GM23248 (cell line): ENCODE data around the gene BTG1. TPM values are rescaled to one million over a fixed set of nuclear protein-coding genes. Genes with fewer than 3 reads are reported as not detected.

Experiments used
- DNase-seq: peaks from one replicate; pipeline ENCODE4 v3.0.0-alpha.2; 2015
- H2AFZ ChIP-seq: fragments of 200-600 bp; sonication (generic); 2 replicates; pipeline ENCODE4 v1.6.1; 2016; ENCODE audit warnings: antibody characterized with exemption
- H3F3A ChIP-seq: fragments of 200-600 bp; sonication (generic); 2 replicates; pipeline ENCODE4 v1.6.1; 2016; ENCODE audit warnings: mild to moderate bottlenecking, antibody characterized with exemption, mixed run types; ENCODE audit not compliant: insufficient read depth
- H3K27ac ChIP-seq: fragments of 200-600 bp; sonication (generic); 2 replicates; pipeline ENCODE4 v1.5.1; 2016; ENCODE audit warnings: mild to moderate bottlenecking
- H3K27me3 ChIP-seq: fragments of 200-600 bp; sonication (generic); replicated peaks from 2 replicates; pipeline ENCODE4 v1.6.1; 2016; ENCODE audit warnings: mild to moderate bottlenecking; ENCODE audit not compliant: insufficient read depth
- H3K36me3 ChIP-seq: fragments of 200-600 bp; sonication (generic); 2 replicates; pipeline ENCODE4 v1.6.1; 2016; ENCODE audit warnings: low read depth, mild to moderate bottlenecking
- H3K4me1 ChIP-seq: fragments of 200-600 bp; sonication (generic); 2 replicates; pipeline ENCODE4 v1.6.1; 2016; ENCODE audit warnings: mild to moderate bottlenecking; ENCODE audit not compliant: insufficient read depth
- H3K4me2 ChIP-seq: fragments of 200-600 bp; sonication (generic); one replicate; pipeline ENCODE4 v1.6.1; 2016; ENCODE audit warnings: mild to moderate bottlenecking; ENCODE audit not compliant: unreplicated experiment
- H3K4me3 ChIP-seq: fragments of 200-600 bp; sonication (generic); 2 replicates; pipeline ENCODE4 v1.5.1; 2016; ENCODE audit warnings: mild to moderate bottlenecking
- H3K79me2 ChIP-seq: fragments of 200-600 bp; sonication (generic); 2 replicates; pipeline ENCODE4 v1.6.1; 2016; ENCODE audit warnings: mild to moderate bottlenecking; ENCODE audit not compliant: insufficient read depth
- H3K9ac ChIP-seq: fragments of 200-600 bp; sonication (generic); 2 replicates; pipeline ENCODE4 v1.6.1; 2016; ENCODE audit warnings: mild to moderate bottlenecking
- H3K9me2 ChIP-seq: fragments of 200-600 bp; sonication (generic); 2 replicates; pipeline ENCODE4 v1.6.1; 2016; ENCODE audit warnings: mixed run types, mild to moderate bottlenecking, moderate library complexity; ENCODE audit not compliant: insufficient read depth
- H3K9me3 ChIP-seq: fragments of 200-600 bp; sonication (generic); one replicate; pipeline ENCODE4 v1.6.1; 2017; ENCODE audit warnings: low read depth
- H4K20me1 ChIP-seq: fragments of 200-600 bp; sonication (generic); 2 replicates; pipeline ENCODE4 v1.6.0; 2016; ENCODE audit not compliant: insufficient read depth
- EZH2 ChIP-seq: fragments of 200-600 bp; sonication (generic); IDR thresholded peaks from 2 replicates; pipeline ENCODE4 v1.6.1; 2018; ENCODE audit warnings: antibody characterized with exemption, mild to moderate bottlenecking; ENCODE audit not compliant: insufficient read depth, poor library complexity, severe bottlenecking
- EZH2phosphoT487 ChIP-seq: fragments of 200-600 bp; sonication (generic); IDR thresholded peaks from 2 replicates; pipeline ENCODE4 v1.6.1; 2018; ENCODE audit warnings: antibody characterized with exemption, moderate library complexity, mild to moderate bottlenecking, low read depth; ENCODE audit not compliant: insufficient read depth
- WGBS, 2 experiments: methylation state at CpG; one replicate each; pipeline ENCODE4 v1.1.6; 2015 to 2017; ENCODE audit warnings: low lambda C conversion rate in 2 of 2, low coverage in 1 of 2; ENCODE audit errors: missing lambda C conversion rate in 2 of 2; 5-methylcytosine and 5-hydroxymethylcytosine counted together
- in situ Hi-C: fragments of 300-500 bp; cut with MboI; formaldehyde crosslinking; loops from 2 replicates; pipeline ENCODE4 v1.15.0; 2020
- polyA plus RNA-seq: library from polyadenylated mRNA; unstranded; fragments of >200 nt; fragmentation: Nextera tagmentation; extraction: Ambion mirVana; gene quantifications from 2 replicates; pipeline ENCODE4 v1.2.1, GENCODE V29; 2016
- total RNA-seq: library from RNA; depleted of rRNA; stranded (reverse); fragments of >200 nt; shearing (Covaris generic); gene quantifications from 2 replicates; pipeline ENCODE4 v1.2.3, GENCODE V29; 2014

Gene BTG1
- total and polyA plus RNA-seq, 2 experiments from 2014 or later: 14.4 to 62.2 TPM

DNA sequence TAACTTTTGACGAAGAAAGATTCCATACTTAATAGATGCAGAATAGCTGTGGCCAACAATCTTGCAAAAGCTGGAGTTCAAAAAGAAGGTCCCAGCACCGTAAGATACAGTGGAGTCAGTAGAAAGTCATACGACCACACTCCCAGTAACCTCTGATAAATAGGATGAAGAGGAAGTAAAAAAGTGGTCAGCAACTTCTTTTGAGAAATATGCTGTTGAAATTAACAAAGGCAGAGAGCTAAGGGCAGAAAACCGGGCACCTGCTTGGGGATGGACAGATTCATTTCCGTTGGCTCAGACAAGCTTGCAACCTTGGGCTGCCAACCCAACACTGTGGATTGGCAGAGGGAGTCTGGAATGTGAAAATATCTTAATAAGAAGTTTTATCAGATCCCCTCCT lies 40.0 kb downstream of the BTG1 start:
- 0 out of 2 replicates have a peak, but pooled peaks cover 6% of the 10 kb centered on the region for H3K4me1 ChIP-seq
- 94 to 95% methylated on average over 5 of the region's 5 CpGs for WGBS, 2 experiments
- no peak overlapping the region for H3K27ac ChIP-seq
- no peaks in the 10 kb centered on the region for H3K27me3 ChIP-seq
- no peaks in the 10 kb centered on the region for H3F3A ChIP-seq
- no peaks in the 10 kb centered on the region for H3K9me3 ChIP-seq
- TF ChIP-seq EZH2 (no peak), EZH2phosphoT487 (no peak)
- H3K9ac ChIP-seq: no peak overlapping the region
- H4K20me1 ChIP-seq: no peaks in the 10 kb centered on the region
- H2AFZ ChIP-seq: no peak overlapping the region
- in situ Hi-C loops: no loop called here
- no peaks in the 10 kb centered on the region for H3K79me2 ChIP-seq
- H3K4me2 ChIP-seq: no peak overlapping the region
- no peaks in the 10 kb centered on the region for H3K9me2 ChIP-seq
- H3K36me3 ChIP-seq: no peaks in the 10 kb centered on the region
- no peak for DNase-seq
- no peak overlapping the region for H3K4me3 ChIP-seq

DNA sequence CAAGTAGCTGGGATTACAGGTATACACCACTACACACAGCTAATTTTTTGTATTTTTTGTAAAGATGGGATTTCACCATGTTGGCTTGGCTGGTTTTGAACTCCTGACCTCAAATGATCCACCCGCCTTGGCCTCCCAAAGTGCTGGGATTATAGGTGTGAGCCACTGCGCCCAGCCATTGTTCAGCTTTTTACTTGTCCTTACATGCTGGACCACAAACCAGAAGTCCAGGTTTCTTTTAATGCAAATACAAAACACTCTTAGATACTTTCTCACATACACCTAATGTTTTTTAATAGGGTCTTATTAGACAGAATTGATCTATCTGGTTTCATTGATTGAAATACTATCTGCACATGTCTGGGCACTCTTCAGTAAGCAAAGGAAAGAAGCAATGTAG lies 40.5 kb downstream of the BTG1 start:
- Histone ChIP-seq H3K36me3 (no peaks in the 10 kb centered on the region), H3K4me1 (0 out of 2 replicates have a peak, but pooled peaks cover 6% of the 10 kb centered on the region), H3K27me3 (no peaks in the 10 kb centered on the region), H3K9me2 (no peaks in the 10 kb centered on the region), H3K27ac (no peak overlapping the region), H3K79me2 (no peaks in the 10 kb centered on the region), H4K20me1 (no peaks in the 10 kb centered on the region), H2AFZ (no peak overlapping the region), H3F3A (no peaks in the 10 kb centered on the region), H3K9ac (no peak overlapping the region), H3K4me2 (no peak overlapping the region), H3K4me3 (no peak overlapping the region), H3K9me3 (no peaks in the 10 kb centered on the region)
- no peak for DNase-seq
- in situ Hi-C loops: no loop called here
- no peak for TF ChIP-seq EZH2
- TF ChIP-seq EZH2phosphoT487: no peak
- 93 to 97% methylated on average over 2 of the region's 2 CpGs for WGBS, 2 experiments

DNA sequence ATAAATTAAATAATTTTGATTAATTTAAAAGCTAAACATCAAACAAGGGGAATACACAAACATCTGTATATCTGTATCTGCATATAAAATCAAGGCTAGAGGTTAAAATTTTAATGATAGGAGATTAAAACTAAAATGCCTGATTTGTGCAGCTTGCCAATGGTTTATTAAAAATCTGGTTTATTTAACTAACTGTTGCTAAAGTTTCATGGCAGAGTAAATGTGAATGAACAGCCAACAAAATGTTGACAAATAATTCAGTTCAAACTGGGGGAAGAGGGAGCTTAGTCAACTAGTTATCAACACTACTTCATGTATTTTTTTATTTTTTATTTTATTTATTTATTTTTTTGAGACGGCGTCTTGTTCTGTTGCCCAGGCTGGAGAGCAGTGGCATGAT lies 43.0 kb downstream of the BTG1 start:
- H3K27me3 ChIP-seq: no peaks in the 10 kb centered on the region
- no peak overlapping the region for H3K27ac ChIP-seq
- no peaks in the 10 kb centered on the region for H3F3A ChIP-seq
- H3K9me3 ChIP-seq: no peaks in the 10 kb centered on the region
- no peak for TF ChIP-seq EZH2
- no peak for TF ChIP-seq EZH2phosphoT487
- no peaks in the 10 kb centered on the region for H3K79me2 ChIP-seq
- H3K9me2 ChIP-seq: no peaks in the 10 kb centered on the region
- H3K4me1 ChIP-seq: no peaks in the 10 kb centered on the region
- no peak for DNase-seq
- 83 to 88% methylated on average over 2 of the region's 2 CpGs for WGBS, 2 experiments
- in situ Hi-C loops: no loop called here
- H3K9ac ChIP-seq: no peak overlapping the region
- no peaks in the 10 kb centered on the region for H4K20me1 ChIP-seq
- no peaks in the 10 kb centered on the region for H3K36me3 ChIP-seq
- no peak overlapping the region for H2AFZ ChIP-seq
- no peak overlapping the region for H3K4me3 ChIP-seq
- no peak overlapping the region for H3K4me2 ChIP-seq

DNA sequence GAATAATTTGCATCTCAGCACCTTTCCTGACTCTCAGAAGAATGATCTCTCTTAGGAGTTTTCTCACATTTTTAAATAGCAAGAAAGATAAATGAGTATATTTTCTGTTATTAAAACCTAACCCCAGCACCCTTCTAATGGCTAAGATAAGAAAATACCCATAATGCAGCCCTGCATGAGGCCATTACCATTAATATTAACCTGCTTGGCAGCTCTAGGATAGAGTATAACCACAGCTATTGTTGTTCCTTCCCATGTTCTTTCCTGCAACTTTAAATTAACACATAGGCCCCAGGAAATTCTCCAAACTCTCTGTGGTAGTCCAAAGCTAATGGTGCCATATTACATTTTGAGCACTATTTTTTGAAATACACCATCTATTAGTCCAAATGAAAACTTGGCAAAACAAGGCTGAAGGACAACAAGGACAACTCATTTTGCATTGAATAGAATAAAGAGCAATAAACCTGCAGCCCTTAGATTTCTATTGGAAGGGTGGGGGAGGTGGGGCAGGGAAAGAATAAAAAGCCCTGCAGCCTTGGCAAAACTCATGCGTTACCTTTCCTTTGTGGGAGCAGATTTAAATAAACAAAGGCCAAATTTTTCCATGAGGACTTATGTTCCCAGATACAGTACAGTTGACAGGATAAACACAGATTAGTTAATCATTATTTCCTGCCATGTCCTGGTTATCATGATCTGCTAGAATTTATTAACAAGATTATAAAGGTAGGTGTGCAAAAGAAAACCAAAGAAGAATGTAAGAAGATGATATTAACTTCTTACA lies 46.9 kb downstream of the BTG1 start:
- H3K36me3 ChIP-seq: no peaks in the 10 kb centered on the region
- no peak overlapping the region for H3K27ac ChIP-seq
- no peak for DNase-seq
- no peak overlapping the region for H3K4me3 ChIP-seq
- H4K20me1 ChIP-seq: no peaks in the 10 kb centered on the region
- H3K9me3 ChIP-seq: no peaks in the 10 kb centered on the region
- H3K4me2 ChIP-seq: no peak overlapping the region
- H3F3A ChIP-seq: peaks cover 5% of the 10 kb centered on the region; the same call in 1 of the 2 replicates
- in situ Hi-C loops: no loop called here
- no peaks in the 10 kb centered on the region for H3K79me2 ChIP-seq
- H2AFZ ChIP-seq: no peak overlapping the region
- no peaks in the 10 kb centered on the region for H3K9me2 ChIP-seq
- no peak overlapping the region for H3K9ac ChIP-seq
- WGBS, 2 experiments: 100% methylated on average over 1 of the region's 1 CpG
- peaks cover 5% of the 10 kb centered on the region; the same call in 1 of the 2 replicates for H3K4me1 ChIP-seq
- H3K27me3 ChIP-seq: no peaks in the 10 kb centered on the region
- TF ChIP-seq EZH2phosphoT487 (no peak), EZH2 (no peak)
